ENCODE measurements around the gene PHACTR2. TPM values are rescaled to one million over a fixed set of nuclear protein-coding genes. Genes with fewer than 3 reads are reported as not detected.
"Not testable (repeated sequence)": the region's sequence is repeated elsewhere in the genome, so short reads cannot be mapped to it uniquely, and the experiment has no call there.

Gene PHACTR2
- total and polyA plus RNA-seq, 8 donors: 3.0 to 126 (median 33.9) TPM

GRCh38 chr6:143845033-143845432, 167.3 kb downstream of the PHACTR2 start:
- Histone ChIP-seq H3K36me3 (peaks cover 31 to 57% (median 53%) of the 10 kb centered on the region in 4 donors), H3K9me3 (no peaks in the 10 kb centered on the region), H3K27ac (no peak overlapping the region), H3K27me3 (no peaks in the 10 kb centered on the region), H3K4me3 (no peak overlapping the region), H3K4me1 (peaks cover 8 to 29% (median 21%) of the 10 kb centered on the region in 4 donors)
- DNase-seq: no peak
- TF ChIP-seq POLR2AphosphoS5 (IDR thresholded peaks at IDR 0.05): no peak
- no peak for TF ChIP-seq CTCF (IDR thresholded peaks at IDR 0.05)
- TF ChIP-seq POLR2A (IDR thresholded peaks at IDR 0.05): no peak
- no peak for TF ChIP-seq EP300 (IDR thresholded peaks at IDR 0.05)
- WGBS, 5 donors: 80 to 95% (median 91%) methylated on average over 5 of the region's 5 CpGs
- intact Hi-C loops (cut with DNase I; ENCODE audit: low total_unique reads): loop anchor here (10.0 kb wide), 1 partner anchor 270 kb away; no protein-coding TSS in a partner anchor

GRCh38 chr6:143851706-143852105, 173.9 kb downstream of the PHACTR2 start:
- intact Hi-C loops (cut with DNase I; ENCODE audit: low total_unique reads); DNase-seq; H3K27me3 ChIP-seq; H3K27ac ChIP-seq; H3K4me1 ChIP-seq; H3K4me3 ChIP-seq: not testable (repeated sequence)
- Histone ChIP-seq H3K36me3 (peaks cover 58 to 100% (median 99%) of the 10 kb centered on the region in 4 donors), H3K9me3 (peaks cover 0 to 14% (median 4%) of the 10 kb centered on the region in 4 donors)
- 92 to 100% (median 96%) methylated on average over 3 of the region's 3 CpGs for WGBS, 5 donors

GRCh38 chr6:143855057-143855456, 177.3 kb downstream of the PHACTR2 start:
- Histone ChIP-seq H3K36me3 (peaks cover 65 to 100% (median 99%) of the 10 kb centered on the region in 4 donors), H3K9me3 (peaks cover 0 to 16% (median 4%) of the 10 kb centered on the region in 4 donors)
- WGBS, 5 donors: 92 to 100% (median 100%) methylated on average over 1 of the region's 1 CpG
- intact Hi-C loops (cut with DNase I; ENCODE audit: low total_unique reads); H3K4me3 ChIP-seq; H3K27ac ChIP-seq; H3K27me3 ChIP-seq; DNase-seq; H3K4me1 ChIP-seq: not testable (repeated sequence)

- 94 to 97% (median 96%) methylated on average over 4 to 6 of the region's 6 CpGs for WGBS, 5 donors
- Histone ChIP-seq H3K36me3 (peaks cover 65 to 100% (median 99%) of the 10 kb centered on the region in 4 donors), H3K9me3 (peaks cover 0 to 16% (median 4%) of the 10 kb centered on the region in 4 donors)
- H3K4me3 ChIP-seq; DNase-seq; H3K27ac ChIP-seq; H3K27me3 ChIP-seq; intact Hi-C loops (cut with DNase I; ENCODE audit: low total_unique reads); H3K4me1 ChIP-seq: not testable (repeated sequence)
Observed at GRCh38 chr6:143856762-143857161, 179.0 kb downstream of the PHACTR2 start.

- no peak for TF ChIP-seq EP300 (IDR thresholded peaks at IDR 0.05)
- no peak for TF ChIP-seq POLR2A (IDR thresholded peaks at IDR 0.05)
- no peak for TF ChIP-seq POLR2AphosphoS5 (IDR thresholded peaks at IDR 0.05)
- TF ChIP-seq CTCF (IDR thresholded peaks at IDR 0.05): no peak
- no peak overlapping the region for H3K4me3 ChIP-seq
- DNase-seq: no peak
- intact Hi-C loops (cut with DNase I; ENCODE audit: low total_unique reads): no loop called here
- WGBS, 5 donors: 97 to 100% (median 98%) methylated on average over 5 of the region's 5 CpGs
- peaks cover 0 to 16% (median 4%) of the 10 kb centered on the region in 4 donors for H3K9me3 ChIP-seq
- peaks cover 62 to 100% (median 99%) of the 10 kb centered on the region in 4 donors for H3K36me3 ChIP-seq
- no peaks in the 10 kb centered on the region for H3K4me1 ChIP-seq
- H3K27me3 ChIP-seq: no peaks in the 10 kb centered on the region
- no peak overlapping the region for H3K27ac ChIP-seq
Observed at GRCh38 chr6:143857651-143858050, 179.9 kb downstream of the PHACTR2 start.

GRCh38 chr6:143859891-143860660, 182.3 kb downstream of the PHACTR2 start:
- peaks cover 0 to 17% (median 0%) of the 10 kb centered on the region in 4 donors for H3K4me1 ChIP-seq
- peaks cover 0 to 9% (median 0%) of the 10 kb centered on the region in 4 donors for H3K9me3 ChIP-seq
- TF ChIP-seq CTCF (IDR thresholded peaks at IDR 0.05) (no peak), POLR2A (IDR thresholded peaks at IDR 0.05) (no peak), POLR2AphosphoS5 (IDR thresholded peaks at IDR 0.05) (no peak), EP300 (IDR thresholded peaks at IDR 0.05) (no peak)
- peaks cover 62 to 100% (median 95%) of the 10 kb centered on the region in 4 donors for H3K36me3 ChIP-seq
- WGBS, 5 donors: 85 to 98% (median 97%) methylated on average over 3 of the region's 3 CpGs
- no peak for DNase-seq
- intact Hi-C loops (cut with DNase I; ENCODE audit: low total_unique reads): no loop called here
- H3K4me3 ChIP-seq: no peak overlapping the region
- H3K27me3 ChIP-seq: no peaks in the 10 kb centered on the region
- no peak overlapping the region for H3K27ac ChIP-seq
